ENCODE measurements around the gene CYP4V2. TPM values are rescaled to one million over a fixed set of nuclear protein-coding genes. Genes with fewer than 3 reads are reported as not detected.

CYP4V2 gene
- total RNA-seq, 1 donor from 2014 or later = 14.1 TPM

DNA sequence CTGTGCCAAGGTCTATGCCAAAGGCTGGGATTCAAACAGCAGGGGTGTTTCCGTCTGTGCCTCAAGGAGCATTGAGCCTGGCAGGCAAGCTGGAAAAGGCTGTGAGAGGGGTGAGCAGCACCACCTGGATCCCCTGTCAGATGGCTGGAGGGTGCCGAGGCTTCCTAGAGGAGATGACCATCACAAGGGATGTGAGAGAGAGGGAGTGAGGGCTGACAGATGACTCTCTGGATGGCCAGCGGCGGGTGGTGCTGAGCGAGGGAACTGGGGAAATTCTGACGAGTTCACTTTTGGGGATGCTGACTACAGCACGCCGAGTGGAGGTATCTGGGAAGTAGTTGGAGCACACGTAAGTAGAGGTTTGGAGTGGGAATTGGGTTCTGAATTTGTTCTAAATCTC is 22.6 kb upstream of the CYP4V2 start:
- peaks cover 6% of the 10 kb centered on the region for H3K27me3 Mint-ChIP-seq (ENCODE audit: unreplicated experiment)
- no peak overlapping the region for H3K4me3 Mint-ChIP-seq (ENCODE audit: unreplicated experiment)
- no peak overlapping the region for H3K27ac Mint-ChIP-seq (ENCODE audit: unreplicated experiment)
- TF ChIP-seq, protein P1, sequence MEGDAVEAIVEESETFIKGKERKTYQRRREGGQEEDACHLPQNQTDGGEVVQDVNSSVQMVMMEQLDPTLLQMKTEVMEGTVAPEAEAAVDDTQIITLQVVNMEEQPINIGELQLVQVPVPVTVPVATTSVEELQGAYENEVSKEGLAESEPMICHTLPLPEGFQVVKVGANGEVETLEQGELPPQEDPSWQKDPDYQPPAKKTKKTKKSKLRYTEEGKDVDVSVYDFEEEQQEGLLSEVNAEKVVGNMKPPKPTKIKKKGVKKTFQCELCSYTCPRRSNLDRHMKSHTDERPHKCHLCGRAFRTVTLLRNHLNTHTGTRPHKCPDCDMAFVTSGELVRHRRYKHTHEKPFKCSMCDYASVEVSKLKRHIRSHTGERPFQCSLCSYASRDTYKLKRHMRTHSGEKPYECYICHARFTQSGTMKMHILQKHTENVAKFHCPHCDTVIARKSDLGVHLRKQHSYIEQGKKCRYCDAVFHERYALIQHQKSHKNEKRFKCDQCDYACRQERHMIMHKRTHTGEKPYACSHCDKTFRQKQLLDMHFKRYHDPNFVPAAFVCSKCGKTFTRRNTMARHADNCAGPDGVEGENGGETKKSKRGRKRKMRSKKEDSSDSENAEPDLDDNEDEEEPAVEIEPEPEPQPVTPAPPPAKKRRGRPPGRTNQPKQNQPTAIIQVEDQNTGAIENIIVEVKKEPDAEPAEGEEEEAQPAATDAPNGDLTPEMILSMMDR (IDR thresholded peaks at IDR 0.05) = no peak
- no peaks in the 10 kb centered on the region for H3K4me1 Mint-ChIP-seq (ENCODE audit: unreplicated experiment)
- H3K36me3 Mint-ChIP-seq (ENCODE audit: unreplicated experiment) = no peaks in the 10 kb centered on the region
- no peaks in the 10 kb centered on the region for H3K9me3 Mint-ChIP-seq (ENCODE audit: unreplicated experiment)
- no peak for DNase-seq (ENCODE audit: extremely low spot score, unreplicated experiment)

- no peak for DNase-seq (ENCODE audit: extremely low spot score, unreplicated experiment)
- H3K27ac Mint-ChIP-seq (ENCODE audit: unreplicated experiment) = no peak overlapping the region
- no peaks in the 10 kb centered on the region for H3K36me3 Mint-ChIP-seq (ENCODE audit: unreplicated experiment)
- no peaks in the 10 kb centered on the region for H3K9me3 Mint-ChIP-seq (ENCODE audit: unreplicated experiment)
- H3K27me3 Mint-ChIP-seq (ENCODE audit: unreplicated experiment) = peaks cover 6% of the 10 kb centered on the region
- TF ChIP-seq, protein P1 (IDR thresholded peaks at IDR 0.05) = no peak
- H3K4me3 Mint-ChIP-seq (ENCODE audit: unreplicated experiment) = no peak overlapping the region
- no peaks in the 10 kb centered on the region for H3K4me1 Mint-ChIP-seq (ENCODE audit: unreplicated experiment)
These were observed 21.9 kb upstream of the CYP4V2 start for GRCh38 chr4:186169333-186169944.

DNA sequence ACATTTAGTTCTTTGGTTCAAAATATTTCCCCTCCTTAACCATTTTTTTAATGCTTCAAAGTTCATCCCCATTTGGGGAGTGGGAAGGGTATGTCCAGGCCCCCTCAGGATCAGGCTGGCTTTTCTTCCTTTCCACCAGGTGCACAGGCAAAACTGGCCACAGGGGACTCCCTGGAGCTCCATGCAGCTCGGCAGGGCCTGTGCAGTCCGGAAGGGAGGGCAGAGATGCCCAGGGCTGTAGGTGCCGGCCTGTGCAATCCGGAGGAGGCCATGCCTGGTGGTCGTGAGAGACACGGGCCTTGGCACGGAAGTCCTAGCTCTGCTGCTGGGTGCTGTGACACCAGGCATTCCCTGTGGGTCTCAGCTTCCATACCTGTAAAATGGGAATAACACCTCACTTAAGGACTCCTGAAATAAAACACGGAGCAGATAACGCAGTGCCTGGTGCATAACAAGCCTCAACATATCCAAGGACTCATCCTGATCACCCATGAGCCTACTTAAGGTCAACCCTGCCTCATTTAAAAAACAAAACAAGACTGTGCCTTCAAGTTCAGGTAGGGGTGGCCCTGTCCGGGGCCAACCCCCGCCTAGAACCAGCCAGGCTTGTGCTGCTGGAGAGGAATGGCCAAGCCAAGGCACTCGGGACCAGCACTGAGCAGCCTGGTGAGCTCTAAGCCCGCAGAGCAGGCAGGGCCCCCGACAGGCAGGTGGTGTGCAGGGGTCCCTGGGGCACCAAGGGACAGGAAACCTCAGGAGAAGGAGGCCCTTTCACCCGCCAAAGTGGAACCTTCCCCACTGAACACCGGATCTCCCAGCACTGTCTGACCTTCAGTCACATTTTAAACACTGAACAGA is 21.2 kb upstream of the CYP4V2 start:
- no peak overlapping the region for H3K27ac Mint-ChIP-seq (ENCODE audit: unreplicated experiment)

DNA sequence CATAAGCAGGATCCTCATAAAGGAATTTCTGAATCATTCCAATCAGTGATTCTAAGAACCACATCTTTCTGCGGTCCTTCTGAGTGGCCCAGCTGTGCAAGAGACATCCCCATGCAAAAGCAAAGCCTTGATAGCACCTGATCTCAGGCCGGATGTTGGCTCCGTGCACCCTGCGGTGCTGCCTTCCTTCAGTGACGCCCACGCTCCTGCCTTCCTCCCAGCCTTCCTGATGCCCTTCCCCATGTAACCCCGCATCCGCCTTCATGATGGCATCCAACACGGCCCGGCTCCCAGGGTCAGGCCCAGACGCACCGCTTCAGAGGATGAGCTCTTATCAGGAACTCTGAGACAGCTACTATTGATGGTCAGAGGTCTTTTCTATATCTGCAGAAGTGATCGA is 20.4 kb upstream of the CYP4V2 start:
- no peaks in the 10 kb centered on the region for H3K36me3 Mint-ChIP-seq (ENCODE audit: unreplicated experiment)
- no peak overlapping the region for H3K4me3 Mint-ChIP-seq (ENCODE audit: unreplicated experiment)
- H3K4me1 Mint-ChIP-seq (ENCODE audit: unreplicated experiment) = no peaks in the 10 kb centered on the region
- no peak overlapping the region for H3K27ac Mint-ChIP-seq (ENCODE audit: unreplicated experiment)
- TF ChIP-seq, protein P1 (IDR thresholded peaks at IDR 0.05) = no peak
- DNase-seq (ENCODE audit: extremely low spot score, unreplicated experiment) = no peak
- no peaks in the 10 kb centered on the region for H3K9me3 Mint-ChIP-seq (ENCODE audit: unreplicated experiment)
- peaks cover 2% of the 10 kb centered on the region for H3K27me3 Mint-ChIP-seq (ENCODE audit: unreplicated experiment)

More for the DNA sequence above, 21.2 kb upstream of the CYP4V2 start:
- peaks cover 2% of the 10 kb centered on the region for H3K27me3 Mint-ChIP-seq (ENCODE audit: unreplicated experiment)
- TF ChIP-seq, protein P1 (IDR thresholded peaks at IDR 0.05) = no peak
- H3K4me3 Mint-ChIP-seq (ENCODE audit: unreplicated experiment) = no peak overlapping the region
- no peaks in the 10 kb centered on the region for H3K36me3 Mint-ChIP-seq (ENCODE audit: unreplicated experiment)
- no peaks in the 10 kb centered on the region for H3K9me3 Mint-ChIP-seq (ENCODE audit: unreplicated experiment)
- no peak for DNase-seq (ENCODE audit: extremely low spot score, unreplicated experiment)
- no peaks in the 10 kb centered on the region for H3K4me1 Mint-ChIP-seq (ENCODE audit: unreplicated experiment)

GRCh38 chr4:186172546-186172945 is 18.8 kb upstream of the CYP4V2 start:
- no peaks in the 10 kb centered on the region for H3K4me1 Mint-ChIP-seq (ENCODE audit: unreplicated experiment)
- no peak for DNase-seq (ENCODE audit: extremely low spot score, unreplicated experiment)
- H3K27me3 Mint-ChIP-seq (ENCODE audit: unreplicated experiment) = peaks cover 2% of the 10 kb centered on the region
- no peak overlapping the region for H3K4me3 Mint-ChIP-seq (ENCODE audit: unreplicated experiment)
- no peaks in the 10 kb centered on the region for H3K36me3 Mint-ChIP-seq (ENCODE audit: unreplicated experiment)
- no peaks in the 10 kb centered on the region for H3K9me3 Mint-ChIP-seq (ENCODE audit: unreplicated experiment)
- no peak overlapping the region for H3K27ac Mint-ChIP-seq (ENCODE audit: unreplicated experiment)
- TF ChIP-seq, protein P1 (IDR thresholded peaks at IDR 0.05) = no peak

Measured in osteocyte (in vitro differentiated cells).